Activated T-helper 1 cell treated with Interleukin-2 at 50 U/mL for 16 hours (primary cell): ENCODE results near the gene SIMC1.
"Not testable (repeated sequence)": the region's sequence is repeated elsewhere in the genome, so short reads cannot be mapped to it uniquely, and the experiment has no call there.

Experiments used
- DNase-seq: peaks from one replicate; pipeline ENCODE4 v3.0.0-alpha.2; 2020; ENCODE audit warnings: low read depth

Gene SIMC1

GRCh38 chr5:176216393-176216916 lies 21.8 kb upstream of the SIMC1 start:
- DNase-seq, result not testable (repeated sequence)

- not testable (repeated sequence) for DNase-seq
Measured at GRCh38 chr5:176217188-176217729, 21.0 kb upstream of the SIMC1 start.

- not testable (repeated sequence) for DNase-seq
Measured at GRCh38 chr5:176217764-176218163, 20.5 kb upstream of the SIMC1 start.

DNA sequence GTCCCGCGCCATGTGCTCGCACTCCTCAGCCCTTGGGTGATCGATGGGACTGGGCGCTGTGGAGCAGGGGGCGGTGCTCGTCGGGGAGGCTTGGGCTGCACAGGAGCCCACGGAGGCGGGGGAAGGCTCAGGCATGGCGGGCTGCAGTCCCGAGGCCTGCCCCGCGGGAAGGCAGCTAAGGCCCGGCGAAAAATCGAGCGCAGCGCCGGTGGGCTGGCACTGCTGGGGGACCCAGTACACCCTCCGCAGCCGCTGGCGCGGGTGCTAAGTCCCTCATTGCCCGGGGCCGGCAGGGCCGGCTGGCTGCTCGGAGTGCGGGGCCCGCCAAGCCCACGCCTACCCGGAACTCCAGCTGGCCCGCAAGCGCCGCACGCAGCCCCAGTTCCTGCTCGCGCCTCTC lies 16.2 kb upstream of the SIMC1 start:
- not testable (repeated sequence) for DNase-seq

GRCh38 chr5:176228358-176228757 lies 9.9 kb upstream of the SIMC1 start:
- not testable (repeated sequence) for DNase-seq

DNA sequence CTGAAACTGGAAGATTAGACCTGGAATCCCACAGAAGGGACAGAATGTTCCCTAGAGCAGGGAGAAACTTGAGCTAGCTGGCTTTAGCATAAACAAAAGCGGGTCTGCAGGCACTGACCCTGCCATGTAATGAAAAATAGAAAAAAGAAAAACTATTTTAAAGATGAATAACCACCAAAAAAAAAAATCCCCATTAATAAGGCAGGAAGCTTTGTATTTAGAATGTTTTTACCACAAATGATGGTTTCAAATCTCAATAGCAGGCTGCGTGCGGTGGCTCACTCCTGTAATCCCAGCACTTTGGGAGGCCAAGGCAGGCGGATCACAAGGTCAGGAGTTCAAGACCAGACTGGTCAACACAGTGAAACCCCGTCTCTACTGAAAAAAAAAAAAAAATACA lies 5.0 kb upstream of the SIMC1 start:
- DNase-seq, result not testable (repeated sequence)

GRCh38 chr5:176235155-176235554 lies 3.1 kb upstream of the SIMC1 start:
- DNase-seq, result not testable (repeated sequence)

GRCh38 chr5:176238645-176239283 lies 540 bp downstream of the SIMC1 start:
- DNase-seq, result not testable (repeated sequence)

- DNase-seq, result not testable (repeated sequence)
Measured at GRCh38 chr5:176239304-176239703, 1.1 kb downstream of the SIMC1 start.

GRCh38 chr5:176244318-176244717 lies 6.1 kb downstream of the SIMC1 start:
- not testable (repeated sequence) for DNase-seq

- DNase-seq, result not testable (repeated sequence)
Measured at GRCh38 chr5:176245074-176245473, 6.8 kb downstream of the SIMC1 start.

DNA sequence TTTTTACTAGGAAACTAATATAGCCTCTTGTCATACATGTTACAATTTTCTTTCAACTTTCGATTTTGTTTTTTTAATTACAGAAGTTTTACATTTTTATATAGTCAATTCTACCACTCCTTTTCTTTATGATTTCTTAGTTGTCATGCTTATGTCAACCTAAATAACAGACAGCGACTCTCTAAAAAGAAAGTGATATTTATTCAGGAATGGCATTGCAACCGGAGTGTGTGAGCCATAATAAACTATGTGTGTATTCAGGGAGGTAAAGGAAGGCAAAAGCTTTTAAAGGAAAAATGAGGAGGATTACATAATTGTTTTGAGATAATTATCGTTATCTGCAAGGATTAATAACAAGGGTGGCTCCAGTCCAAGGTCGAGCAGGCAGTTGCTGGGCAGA lies 7.3 kb downstream of the SIMC1 start:
- DNase-seq, result not testable (repeated sequence)

DNA sequence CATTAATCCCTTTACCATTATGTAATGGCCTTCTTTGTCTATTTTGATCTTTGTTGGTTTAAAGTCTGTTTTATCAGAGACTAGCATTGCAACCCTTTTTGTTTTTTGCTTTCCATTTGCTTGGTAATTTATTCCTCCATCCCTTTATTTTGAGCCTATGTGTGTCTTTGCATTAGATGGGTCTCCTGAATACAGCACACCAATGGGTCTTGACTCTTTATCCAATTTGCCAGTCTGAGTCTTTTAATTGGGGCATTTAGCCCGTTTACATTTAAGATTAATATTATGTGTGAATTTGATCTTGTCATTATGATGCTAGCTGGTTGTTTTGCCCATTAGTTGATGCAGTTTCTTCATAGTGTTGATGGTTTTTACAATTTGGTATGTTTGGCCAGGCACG lies 12.5 kb downstream of the SIMC1 start:
- not testable (repeated sequence) for DNase-seq

GRCh38 chr5:176252171-176252570 lies 13.9 kb downstream of the SIMC1 start:
- not testable (repeated sequence) for DNase-seq

DNA sequence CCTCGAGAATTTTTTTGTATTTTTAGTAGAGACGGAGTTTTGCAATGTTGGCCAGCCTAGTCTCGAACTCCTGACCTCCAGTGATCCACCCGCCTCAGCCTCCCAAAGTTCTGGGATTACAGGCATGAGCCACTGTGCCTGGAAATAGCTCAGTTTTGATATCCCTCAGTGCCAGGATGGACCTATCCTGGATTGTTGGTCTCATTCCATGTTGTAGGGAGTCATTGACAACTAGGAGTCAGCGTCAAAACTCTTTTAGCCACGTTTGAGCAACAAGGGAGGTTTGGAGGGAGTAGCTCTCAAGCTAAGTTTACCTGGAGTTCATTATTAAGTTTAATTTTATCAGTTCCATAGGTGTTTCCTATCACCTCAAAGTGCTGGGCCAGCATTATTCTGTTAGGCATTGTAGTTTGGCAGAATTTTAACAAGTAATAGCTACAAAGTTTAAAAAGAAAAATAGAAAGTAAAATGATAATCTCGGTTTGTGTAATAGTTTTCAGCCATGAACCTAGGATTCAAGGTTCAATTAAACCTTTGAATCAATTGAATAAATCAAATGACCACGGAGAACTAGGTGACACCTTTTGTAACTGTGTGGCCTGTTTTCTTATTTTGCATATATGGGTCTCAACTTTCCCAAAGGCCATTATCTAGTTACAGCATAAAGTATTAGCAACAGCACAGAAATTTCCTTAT lies 15.3 kb downstream of the SIMC1 start:
- DNase-seq, result not testable (repeated sequence)

- not testable (repeated sequence) for DNase-seq
Measured at GRCh38 chr5:176254066-176254393, 15.8 kb downstream of the SIMC1 start.

DNA sequence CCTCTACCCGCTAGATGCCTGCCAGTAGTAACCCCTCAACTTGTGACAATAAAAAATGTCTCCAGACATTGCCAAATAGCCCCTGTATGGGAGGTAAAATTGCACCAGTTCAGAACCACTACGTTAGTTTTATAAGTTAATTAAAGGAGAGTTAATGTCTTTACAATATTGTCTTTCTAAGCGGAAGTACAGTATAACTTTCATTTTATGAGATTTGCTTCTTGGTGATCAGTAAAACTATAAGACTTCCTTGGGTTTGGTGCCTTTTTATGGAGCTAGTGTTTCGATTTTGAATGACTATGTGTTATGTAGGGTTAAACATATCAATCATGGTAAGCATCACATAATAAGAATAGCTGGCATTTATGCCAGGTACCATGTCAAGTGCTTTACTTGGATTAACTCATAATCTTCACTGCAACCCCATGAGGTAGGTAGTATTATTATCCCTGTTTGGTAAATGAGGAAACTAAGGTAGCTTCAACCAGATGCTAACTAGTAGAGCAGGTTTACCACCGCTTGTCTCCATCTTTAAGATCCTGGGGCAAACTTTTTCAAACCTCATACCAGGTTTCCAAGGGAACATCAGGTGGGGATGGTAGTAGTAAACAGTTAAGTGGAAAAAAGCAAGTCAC lies 19.8 kb downstream of the SIMC1 start:
- not testable (repeated sequence) for DNase-seq

DNA sequence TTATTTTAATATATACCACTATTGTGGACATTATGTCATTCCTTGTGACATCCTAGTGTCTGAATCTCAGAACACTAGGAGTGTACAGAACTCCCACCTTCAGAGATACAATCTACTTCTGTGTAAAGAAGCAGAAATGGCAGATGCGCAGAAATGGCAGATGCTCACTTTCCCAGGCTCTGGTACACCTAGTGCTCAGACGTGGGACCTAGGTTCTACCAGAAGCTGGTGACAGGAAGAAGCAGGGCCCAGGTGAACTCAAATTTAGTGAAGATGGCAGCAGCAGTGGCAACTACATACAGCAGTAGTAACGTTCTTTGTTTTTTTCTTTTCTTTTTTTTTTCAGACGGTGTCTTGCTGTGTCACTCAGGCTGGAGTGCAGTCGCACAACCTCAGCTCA lies 22.5 kb downstream of the SIMC1 start:
- DNase-seq, result not testable (repeated sequence)

GRCh38 chr5:176266448-176266847 lies 28.2 kb downstream of the SIMC1 start:
- not testable (repeated sequence) for DNase-seq

- DNase-seq, result not testable (repeated sequence)
Measured at GRCh38 chr5:176289018-176289417, 50.8 kb downstream of the SIMC1 start.

GRCh38 chr5:176290057-176290840 lies 52.0 kb downstream of the SIMC1 start:
- not testable (repeated sequence) for DNase-seq

DNA sequence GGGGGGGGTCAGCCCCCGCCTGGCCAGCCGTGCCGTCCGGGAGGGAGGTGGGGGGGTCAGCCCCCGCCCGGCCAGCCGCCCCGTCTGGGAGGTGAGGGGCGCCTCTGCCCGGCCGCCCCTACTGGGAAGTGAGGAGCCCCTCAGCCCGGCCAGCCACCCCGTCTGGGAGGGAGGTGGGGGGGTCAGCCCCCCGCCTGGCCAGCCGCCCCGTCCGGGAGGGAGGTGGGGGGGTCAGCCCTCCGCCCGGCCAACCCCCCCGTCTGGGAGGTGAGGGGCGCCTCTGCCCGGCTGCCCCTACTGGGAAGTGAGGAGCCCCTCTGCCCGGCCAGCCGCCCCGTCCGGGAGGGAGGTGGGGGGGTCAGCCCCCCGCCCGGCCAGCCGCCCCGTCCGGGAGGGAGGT lies 67.1 kb downstream of the SIMC1 start:
- not testable (repeated sequence) for DNase-seq
